HG02943 (cell line): ENCODE results near the gene RSPH3.
"Not testable (repeated sequence)": the region's sequence is repeated elsewhere in the genome, so short reads cannot be mapped to it uniquely, and the experiment has no call there.

Source experiments
- ATAC-seq: cut with Tn5 transposase; IDR thresholded peaks from one replicate; pipeline ENCODE4 v1.9.1; 2021; ENCODE audit warnings: mild to moderate bottlenecking, low read depth, moderate library complexity; ENCODE audit not compliant: unreplicated experiment

RSPH3 gene, protein sequence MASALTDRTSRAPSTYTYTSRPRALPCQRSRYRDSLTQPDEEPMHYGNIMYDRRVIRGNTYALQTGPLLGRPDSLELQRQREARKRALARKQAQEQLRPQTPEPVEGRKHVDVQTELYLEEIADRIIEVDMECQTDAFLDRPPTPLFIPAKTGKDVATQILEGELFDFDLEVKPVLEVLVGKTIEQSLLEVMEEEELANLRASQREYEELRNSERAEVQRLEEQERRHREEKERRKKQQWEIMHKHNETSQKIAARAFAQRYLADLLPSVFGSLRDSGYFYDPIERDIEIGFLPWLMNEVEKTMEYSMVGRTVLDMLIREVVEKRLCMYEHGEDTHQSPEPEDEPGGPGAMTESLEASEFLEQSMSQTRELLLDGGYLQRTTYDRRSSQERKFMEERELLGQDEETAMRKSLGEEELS

DNA sequence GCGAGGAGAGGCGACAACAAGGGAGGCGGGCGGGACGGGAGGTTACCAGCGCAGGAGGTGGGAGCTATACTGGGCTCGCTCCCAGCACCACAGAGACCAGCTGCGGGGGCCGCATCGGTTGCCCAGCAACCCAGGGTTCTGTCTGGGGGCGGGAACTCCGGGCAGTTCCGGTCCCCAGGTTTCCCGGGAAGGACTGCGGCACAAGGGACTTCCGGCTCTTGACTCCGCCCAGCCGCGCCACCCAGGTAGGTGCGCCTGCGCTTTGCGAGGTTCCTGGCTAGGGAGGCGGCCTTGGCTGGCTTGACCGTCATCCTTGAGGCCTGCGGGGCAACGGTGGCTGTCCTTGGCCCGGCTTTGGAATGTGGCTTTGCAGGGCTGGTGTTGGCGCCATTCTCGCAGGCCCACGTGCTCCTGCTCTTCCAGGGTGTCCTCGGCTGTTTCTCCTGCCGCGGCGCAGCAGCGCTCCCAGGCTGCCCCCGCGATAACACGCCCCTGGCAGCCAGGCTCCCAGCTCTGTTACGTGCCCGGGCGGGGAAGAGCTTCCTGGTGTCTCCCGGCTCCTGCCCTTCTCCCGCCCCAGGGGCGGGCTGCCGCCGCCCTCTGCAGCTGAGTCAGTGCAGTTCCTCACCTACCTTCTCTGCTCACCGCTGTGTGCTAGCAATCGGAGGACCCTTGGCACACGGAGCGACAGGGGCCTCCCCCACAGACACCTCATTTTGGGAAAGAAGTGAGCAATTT, at the start of gene RSPH3:
Gene RSPH3 (minus strand): TSS at position 537 of the 738 bp plus-strand sequence. CDS start 652 bp downstream, outside the sequence.
- peak; percentile 92 for ATAC-seq

DNA sequence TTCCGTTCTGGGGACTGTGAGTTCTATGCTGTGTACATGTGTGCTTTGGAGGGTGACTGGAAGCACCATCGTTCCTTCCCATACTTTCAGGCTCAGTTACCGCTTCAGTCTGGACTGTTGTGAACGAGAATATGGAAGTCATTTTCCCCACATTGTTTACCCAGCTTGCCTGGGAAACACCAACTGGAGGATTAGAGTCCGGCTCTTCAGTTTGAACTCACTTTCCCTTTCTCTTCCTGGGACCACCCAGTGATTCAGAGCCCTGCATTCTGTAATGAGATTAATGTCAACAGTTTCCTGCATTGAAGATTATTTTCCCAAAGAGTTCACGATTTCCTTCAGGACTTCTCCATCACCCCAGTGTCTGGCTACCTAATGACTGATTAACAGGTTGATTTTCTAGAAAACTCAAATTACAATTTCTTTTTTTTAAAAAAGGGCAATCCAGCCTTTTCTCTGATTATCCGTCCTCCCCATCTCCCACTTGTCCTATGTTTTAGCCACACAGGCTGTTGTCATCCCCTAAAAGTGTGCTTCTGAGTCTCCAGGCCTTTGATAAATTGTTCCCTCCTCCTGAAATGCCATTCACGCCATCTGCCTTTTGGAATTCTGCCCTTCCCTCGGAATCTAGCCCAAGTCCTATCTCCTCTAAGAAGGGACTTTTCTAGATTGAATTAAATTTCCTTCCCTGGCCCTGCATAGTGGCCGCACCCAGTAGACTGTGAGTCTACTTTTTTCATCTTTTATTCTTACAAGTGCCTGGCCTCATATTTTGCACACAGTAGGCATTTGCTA, 48.1 kb upstream of the RSPH3 start:
- ATAC-seq = no peak

DNA sequence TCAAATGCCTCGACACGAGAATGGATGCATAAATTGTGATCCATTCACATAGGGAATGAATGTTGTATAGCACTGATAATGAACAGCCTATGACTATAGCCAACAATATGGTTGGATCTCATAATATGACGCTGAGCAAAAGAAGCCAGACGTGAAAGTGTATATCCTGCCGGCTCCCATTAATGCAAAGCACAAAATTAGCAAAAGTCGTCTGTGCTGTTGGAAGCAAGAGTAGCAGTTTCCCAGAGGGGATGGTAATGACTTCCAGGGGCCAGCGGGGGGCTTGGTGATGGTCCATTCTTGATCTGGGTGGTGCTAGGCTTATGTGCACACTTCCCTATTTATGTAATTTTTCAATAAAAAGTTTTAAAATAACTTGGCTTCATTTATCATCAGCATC, 45.8 kb upstream of the RSPH3 start:
- ATAC-seq = no peak

DNA sequence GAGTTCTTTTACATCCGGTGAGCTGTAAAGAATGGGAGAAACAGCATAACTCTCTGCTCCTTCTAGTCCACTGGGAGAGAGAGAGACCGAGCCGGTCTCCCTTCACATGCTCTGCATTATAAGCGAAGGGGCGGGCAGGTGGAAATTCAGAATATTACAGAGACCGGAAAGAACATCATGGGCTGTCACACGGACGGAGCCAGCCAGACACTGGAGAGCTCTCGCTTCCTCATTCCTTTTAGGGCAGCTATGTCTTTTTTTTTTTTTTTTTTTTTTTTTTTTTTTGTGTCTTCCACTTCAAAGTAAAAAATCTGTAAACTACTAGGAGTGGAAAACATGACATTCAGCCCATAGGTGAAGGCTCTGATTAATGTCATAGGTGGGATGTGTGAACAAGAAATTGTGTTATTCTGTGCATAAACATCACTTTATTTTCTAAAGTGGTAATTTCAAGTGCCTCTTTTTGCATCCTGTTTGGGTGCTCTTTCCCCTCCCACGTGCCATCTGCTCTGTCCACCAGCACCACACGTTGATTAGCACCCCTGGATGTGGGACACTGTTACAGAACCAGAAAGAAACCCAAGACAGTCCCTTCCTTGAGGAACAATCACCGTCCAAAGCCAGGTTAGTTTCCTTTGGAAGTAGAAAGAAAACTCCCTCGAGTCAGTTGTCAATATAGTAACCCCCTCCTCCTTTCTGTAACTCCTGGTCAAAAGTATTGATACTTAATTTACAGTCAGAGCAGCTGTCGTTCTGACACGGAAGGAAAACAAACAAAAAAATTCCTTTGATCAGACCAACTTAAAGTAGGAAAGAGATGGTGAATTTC, 45.1 kb upstream of the RSPH3 start, which contains the start of gene TAGAP:
Gene TAGAP (minus strand): TSS at position 93 of the 829 bp plus-strand sequence. CDS start 845 bp downstream, outside the sequence.
- ATAC-seq = peak; percentile 88

DNA sequence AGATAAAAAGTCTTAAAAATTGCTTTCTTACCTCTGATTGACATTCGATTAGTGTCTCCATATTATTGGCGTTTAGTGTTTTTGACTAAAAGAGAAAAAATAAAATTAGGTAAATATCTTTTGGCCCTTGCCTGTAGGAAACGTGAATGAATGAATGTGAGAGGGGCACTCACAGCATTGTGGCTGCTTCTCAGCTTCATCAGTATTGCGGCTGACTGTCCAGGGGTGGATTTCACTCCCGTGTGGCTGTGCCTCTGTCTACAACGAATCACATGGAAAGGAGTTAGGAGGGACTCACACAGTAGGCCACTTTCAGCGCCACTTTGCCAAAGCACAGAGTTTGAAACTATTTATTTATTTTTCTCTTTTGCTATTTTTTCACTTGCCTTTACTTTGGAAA, 43.9 kb upstream of the RSPH3 start:
- no peak for ATAC-seq

DNA sequence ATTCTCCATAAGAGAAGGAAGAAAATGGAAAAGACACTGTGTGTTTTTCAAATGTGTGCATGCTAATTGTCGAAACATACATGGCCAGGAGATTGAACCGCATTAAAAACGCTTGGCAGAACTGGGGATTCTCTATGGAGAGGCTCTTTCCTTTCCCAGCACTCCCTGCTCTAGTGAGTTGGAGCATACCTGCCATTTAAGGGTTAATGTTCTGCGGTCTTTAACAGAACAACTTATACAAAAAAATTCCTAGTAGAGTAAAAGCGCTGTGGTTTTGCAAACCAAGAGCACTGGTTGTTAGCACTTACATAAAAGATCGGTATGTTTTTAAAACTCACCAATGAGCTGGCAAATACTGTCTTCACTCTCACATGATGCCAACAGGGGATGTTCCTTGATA, 43.2 kb upstream of the RSPH3 start:
- no peak for ATAC-seq

DNA sequence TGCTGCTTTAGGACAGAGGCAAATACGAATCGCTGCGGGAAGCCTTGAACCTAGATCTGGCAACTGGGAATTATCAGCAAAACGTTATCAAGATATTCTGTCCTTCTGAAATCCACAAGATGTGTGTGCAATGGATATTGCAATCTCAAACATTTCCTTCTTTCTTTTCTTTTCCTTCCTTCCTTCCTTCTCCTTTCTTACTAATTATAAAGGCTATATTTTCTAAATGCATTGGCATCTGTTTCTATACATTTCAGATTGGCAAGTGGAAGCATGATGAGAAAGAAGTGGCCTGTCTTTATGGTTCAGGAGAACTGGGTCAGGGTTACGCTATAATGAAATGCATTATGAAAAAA, 42.8 kb upstream of the RSPH3 start:
- ATAC-seq = no peak

DNA sequence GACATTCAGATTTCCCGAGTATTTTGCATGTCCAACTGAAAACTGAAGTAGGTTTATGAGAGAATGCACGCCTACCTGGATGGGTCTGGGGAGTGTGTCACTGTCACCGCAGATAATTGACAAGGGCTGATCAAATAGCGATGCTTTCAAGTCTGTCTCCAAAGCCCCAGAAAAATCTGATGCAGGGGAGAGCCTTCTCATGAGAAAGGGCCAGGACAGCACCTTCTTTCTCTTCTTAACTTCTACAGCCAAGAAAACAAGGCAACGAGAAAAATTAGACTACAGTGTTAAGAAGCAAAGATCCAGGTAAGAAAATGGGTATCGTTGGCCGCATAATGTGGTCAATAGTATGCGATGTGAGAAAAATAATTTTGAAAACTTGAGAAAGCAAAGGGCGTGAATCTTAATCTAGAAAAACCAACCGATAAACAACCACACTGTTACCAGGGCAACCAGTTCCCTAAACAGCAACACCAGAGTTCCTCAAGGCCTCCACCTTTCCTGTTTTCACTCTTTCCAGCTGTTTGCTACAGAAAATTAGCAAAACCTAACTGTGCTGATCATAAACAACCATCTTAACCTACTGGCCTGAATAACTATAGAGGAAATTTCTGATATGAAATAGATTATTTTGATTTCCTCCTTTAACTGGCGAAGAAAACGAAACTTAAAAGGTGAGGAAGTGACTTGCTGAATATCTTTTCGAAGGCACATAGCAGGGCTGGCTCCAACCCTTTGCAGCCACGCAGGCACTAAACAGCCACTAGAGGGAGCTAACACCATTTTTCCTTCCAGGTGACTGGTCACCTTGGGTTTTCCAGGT, 42.2 kb upstream of the RSPH3 start:
- ATAC-seq = no peak

DNA sequence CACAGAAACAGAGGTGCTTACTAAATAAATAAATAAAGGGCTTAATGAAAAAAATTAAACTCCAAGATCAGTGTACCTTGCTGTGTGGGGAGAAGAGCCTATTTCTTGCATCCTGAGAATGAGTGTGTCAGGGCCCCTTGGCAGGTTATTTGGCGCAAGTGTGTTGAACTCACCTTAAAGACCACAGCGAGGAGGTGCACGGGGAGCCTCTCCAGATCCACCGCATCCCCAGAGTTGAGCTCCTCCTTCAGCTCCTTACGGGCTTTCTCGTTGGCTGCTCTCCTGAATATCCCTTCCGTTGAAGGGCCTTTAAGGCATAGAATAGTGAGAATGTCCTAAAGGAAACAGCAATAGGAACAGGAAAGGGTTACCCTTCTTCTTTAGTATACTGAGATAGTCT, 41.2 kb upstream of the RSPH3 start:
- ATAC-seq = no peak

DNA sequence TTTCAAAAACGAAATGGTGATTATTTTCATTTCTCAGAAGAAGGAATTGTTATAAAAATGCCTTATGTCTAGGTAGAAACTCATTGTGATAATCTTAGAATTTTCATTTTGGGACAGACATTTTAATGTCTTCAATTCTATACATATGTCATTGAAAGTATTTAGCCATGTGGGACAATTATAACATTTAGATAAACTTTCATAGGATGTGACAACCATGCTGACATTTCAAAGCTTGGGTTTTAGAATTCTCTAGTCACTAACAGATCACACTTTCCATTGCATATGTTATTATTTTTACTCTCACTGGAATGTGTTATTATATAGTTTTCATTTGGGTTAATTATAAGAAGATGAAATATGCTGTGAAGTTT, 39.9 kb upstream of the RSPH3 start:
- no peak for ATAC-seq

DNA sequence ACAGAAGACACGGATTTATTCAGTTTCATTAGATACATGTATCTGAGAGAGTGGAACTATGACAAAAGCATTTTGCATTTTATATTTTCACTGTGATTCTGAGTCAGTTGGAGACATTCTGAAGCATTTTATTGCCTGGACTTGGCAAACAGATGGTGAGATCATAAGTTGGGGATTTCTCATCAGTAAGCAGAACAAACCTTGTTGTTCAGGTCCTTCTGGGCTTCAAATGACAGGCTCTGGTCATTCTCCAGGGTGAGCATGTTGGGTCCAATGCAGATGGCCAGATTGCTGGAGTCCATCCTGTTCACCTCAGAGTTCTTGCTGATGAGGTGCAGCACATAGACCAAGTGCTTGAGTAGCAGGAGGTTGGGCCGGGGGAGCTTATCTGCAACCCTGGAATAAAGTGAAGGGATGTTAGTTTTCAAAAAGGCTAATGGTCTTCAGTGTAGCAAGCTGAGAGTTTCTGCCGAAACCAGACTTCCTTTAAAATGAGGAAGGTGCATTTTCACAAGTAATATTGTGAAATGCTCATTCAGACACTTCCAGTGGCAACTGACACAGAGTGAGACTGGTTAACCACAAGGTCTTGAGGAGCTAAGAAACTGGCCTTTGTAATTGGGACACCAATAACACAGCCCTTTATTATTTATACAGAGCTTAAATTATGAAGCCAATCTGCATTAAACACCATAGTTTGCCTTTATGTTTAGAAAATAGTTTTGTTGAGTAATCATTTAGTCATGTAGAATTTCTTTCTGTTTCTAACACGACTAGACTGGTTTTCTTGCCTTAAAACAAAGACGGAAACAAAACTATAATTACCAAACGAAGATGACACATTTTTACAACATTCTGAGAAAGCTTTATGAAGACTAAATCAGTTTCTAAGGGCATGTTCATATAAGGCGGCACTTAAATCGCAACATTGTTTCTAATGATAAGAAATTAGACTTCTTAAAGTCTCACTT, 39.2 kb upstream of the RSPH3 start:
- peak; percentile 78 for ATAC-seq

DNA sequence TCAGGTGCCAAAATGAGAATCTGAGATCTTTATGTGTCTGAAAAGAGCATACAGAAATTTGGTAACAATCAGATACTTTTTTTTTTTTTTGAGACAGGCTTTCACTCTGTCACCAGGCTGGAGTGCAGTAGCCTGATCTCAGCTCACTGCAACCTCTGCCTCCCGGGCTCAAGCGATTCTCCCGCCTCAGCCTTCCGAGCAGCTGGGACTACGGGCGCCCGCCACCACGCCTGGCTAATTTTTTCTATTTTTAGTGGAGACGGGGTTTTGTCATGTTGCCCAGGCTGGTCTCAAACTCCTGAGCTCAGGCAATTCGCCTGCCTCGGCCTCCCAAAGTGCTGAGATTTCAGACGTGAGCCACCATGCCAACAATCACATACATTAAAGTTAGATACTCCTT, 38.3 kb upstream of the RSPH3 start:
- ATAC-seq = not testable (repeated sequence)

DNA sequence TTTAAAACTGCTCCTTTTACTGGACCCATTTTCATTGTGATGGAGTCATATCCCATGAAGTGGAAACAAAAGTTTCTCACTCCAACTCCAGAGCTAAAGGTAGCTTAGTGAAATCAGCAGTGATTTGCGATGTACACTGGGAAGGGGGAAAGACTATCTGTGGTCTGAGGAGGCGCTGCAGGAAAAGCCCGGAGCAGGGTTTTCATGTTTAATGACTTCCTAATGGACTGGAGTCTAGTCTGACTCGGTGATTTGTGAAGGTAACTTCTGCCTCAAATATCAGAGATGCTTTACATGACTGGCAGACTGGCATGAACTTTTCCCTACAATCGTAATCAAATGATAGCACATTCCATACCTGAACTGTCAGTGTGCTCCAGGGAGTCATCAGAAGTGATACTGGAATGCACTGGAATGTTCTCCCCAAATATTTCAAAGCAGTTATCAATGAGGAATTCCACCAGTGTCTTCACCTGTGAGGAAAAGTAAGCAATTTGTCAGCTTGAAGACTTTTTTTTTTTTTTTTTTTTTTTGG, 37.8 kb upstream of the RSPH3 start:
- no peak for ATAC-seq

DNA sequence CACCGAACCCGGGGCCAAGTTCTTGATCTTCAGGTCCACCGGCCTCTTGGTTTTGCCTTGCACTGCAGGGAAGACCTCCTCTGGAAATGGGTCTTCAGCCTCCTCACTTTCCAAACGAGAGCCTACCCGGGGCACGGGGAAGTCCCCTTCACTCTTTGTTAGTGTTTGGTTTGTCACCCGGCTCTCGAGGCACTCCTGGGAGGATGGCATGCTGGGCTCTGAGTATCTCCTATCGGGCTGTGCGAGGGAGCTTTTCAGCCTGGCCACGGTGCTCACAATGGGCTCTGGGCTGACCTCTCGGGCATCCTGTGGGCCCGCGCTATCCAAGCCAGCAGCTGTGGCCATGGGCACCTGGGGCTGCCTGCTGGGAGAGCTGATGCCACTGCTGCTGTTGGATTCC, 36.7 kb upstream of the RSPH3 start:
- no peak for ATAC-seq

DNA sequence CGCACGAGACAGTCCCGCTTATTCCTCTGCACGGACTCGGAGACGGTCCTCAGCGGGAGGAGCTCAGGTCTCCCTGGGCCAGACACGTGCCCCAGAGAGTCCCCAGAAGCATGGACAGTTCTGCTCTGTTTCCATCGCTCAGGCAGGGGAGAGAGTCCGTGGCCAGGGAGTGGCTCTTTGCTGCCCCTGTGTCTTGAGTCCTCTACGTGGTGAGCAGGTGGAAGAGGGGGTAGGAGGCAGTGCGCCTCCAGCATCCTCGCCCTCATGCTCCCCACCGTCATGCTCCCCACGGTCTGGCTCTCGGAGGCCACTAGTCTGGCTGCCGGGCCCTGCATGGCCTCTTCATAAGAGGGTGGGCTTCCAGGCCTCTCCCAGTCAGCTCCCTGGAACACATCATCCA, 35.9 kb upstream of the RSPH3 start:
- ATAC-seq = no peak

DNA sequence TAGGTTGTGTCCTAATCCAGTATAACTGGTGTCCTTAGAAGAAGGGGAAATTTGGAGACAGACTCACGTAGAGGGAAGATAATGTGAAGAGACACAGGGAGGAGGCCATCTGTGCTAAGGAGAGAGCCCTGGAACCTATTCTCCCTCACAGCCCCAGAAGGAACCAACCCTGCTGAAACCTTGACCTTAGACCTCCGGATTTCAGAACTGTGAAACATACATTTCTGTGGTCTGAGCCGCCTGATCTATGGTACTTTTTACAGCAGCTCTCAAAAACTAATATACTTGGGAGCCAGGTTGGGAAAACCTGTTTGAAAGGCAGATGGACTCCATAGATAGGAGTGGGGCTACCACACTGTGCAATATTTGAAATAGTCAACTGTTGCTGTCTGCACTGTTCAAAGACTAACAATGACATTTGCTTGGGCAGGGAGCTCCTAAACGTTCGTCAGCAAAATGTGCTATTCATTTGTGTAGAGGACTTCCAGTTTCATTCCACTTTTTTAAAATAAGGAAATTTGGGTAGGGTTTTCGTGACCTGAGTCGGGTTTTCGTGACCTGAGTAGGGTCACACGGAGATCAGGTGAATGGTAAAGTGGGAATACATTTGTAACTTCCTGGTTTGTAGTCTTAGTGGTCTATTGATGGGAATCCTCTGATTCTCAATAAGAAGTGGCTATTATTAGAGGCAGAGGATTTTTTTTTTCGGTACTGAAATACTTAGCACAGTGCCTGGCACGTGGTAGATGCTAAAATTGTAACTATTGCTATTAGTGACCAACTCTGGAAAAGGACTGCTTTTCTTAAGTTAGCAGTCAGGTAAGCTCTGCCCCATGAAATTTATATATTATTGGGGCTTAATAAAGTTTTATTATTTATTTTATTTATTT, 33.4 kb upstream of the RSPH3 start:
- no peak for ATAC-seq

DNA sequence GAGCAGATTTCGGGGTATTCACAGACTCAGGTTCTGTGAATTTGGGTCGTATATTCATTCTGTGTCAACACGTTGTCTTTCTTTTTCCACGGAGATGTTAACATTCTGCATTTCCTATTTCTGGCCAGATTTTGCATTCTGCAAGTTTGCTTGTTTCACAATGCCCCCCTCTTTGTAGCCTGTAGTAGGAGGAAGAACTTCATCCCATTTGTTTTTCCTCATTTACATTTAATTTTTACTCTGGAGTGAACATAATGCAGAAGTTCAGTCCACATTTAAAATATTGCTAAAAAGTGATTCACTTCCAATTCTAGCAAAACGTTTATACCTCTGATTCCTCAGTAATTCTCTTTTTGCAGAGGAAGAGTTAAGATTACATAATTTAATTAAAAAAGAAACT, 31.8 kb upstream of the RSPH3 start:
- ATAC-seq = no peak
